SKM-1 treated with dmso at 0.1 percent for 144 hours (cell line): ENCODE results near the gene LLGL2.
A peak's percentile ranks its signal among the peaks of the same experiment; 100 is the strongest.
"Not testable (repeated sequence)": the region's sequence is repeated elsewhere in the genome, so short reads cannot be mapped to it uniquely, and the experiment has no call there.

Experiments
- DNase-seq: peaks from one replicate; lab custom pipeline; 2025; ENCODE audit not compliant: unreplicated experiment; lab: John Stamatoyannopoulos, UW

LLGL2 gene

GRCh38 chr17:75568412-75569255, 43.1 kb downstream of the LLGL2 start:
- DNase-seq = no peak

GRCh38 chr17:75570034-75570676, 44.7 kb downstream of the LLGL2 start:
- no peak for DNase-seq

DNA sequence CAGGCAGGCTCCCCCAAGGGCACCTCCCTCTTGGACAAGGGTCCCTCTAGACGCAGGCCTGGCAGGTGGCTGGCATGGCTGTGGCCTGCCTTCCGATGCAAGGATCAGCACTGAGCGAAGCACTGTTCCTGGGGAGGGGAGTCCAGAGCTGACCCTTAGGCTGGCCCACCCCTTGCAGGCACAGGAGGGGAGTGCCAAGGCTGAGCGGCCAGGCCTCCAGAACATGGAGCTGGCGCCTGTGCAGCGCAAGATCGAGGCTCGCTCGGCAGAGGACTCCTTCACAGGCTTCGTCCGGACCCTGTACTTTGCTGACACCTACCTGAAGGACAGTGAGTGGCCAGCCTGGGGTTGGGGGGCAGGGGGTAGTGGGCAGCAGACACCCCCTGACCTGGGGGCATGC, 45.3 kb downstream of the LLGL2 start:
- no peak for DNase-seq

GRCh38 chr17:75571197-75571884, 45.8 kb downstream of the LLGL2 start:
- peak; percentile 96 for DNase-seq

DNA sequence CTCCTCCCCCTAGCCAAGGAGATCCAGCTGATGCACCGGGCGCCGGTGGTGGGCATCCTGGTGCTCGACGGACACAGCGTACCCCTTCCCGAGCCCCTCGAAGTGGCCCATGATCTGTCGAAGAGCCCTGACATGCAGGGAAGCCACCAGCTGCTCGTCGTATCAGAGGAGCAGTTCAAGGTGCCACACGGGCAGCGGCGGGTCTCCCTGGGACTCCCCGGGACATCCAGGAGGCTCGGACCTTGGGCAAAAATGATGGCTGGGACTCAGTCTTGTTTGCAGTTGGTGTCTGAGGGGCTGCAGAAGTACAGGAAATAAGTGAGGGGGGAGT, 46.4 kb downstream of the LLGL2 start:
- no peak for DNase-seq

DNA sequence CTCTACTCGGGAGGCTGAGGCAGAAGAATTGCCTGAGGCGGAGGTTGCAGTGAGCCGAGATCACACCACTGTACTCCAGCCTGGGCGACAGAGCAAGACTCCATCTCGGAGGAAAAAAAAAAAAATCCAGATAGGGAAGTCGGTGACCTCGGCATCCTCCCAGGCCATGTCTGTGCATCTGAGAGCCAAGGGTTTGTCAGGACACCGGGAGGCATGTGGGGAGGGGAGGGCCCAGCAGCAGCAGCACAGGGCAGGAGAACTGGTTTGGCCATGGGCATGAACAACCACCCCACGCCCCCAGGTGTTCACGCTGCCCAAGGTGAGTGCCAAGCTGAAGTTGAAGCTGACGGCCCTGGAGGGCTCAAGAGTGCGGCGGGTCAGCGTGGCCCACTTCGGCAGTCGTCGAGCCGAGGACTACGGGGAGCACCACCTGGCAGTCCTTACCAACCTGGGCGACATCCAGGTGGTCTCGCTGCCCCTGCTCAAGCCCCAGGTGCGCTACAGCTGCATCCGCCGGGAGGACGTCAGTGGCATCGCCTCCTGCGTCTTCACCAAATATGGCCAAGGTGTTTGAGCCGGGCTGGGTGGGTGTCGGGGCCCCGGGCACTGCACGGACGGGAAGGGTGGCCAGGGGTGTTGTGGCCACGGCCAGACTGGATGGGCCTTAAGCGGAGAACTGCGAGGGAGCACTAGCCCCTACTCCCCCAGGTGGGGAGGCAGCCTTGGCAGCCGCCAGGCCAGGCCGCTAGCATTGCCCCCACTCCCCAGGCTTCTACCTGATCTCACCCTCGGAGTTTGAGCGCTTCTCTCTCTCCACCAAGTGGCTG, 47.4 kb downstream of the LLGL2 start:
- no peak for DNase-seq

DNA sequence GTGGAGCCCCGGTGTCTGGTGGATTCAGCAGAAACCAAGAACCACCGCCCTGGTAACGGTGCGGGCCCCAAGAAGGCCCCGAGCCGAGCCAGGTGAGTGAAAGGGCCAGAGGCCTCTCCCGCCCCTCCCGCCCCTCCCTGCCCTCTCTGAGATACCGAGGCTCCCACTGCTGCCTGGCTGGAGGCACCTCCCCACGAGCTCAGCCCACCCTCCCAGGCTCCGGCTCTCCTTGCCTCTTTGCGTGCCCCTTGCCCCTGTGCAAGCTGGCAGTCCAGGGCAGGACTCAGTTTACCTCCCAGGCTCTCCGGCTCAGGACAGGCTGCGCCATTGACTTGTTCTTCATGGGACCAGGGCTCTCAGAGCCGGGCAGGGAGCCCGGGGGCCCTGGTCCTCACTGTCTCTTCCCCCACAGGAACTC, 48.1 kb downstream of the LLGL2 start:
- DNase-seq = no peak

- no peak for DNase-seq
Observed at GRCh38 chr17:75573994-75574393, 48.5 kb downstream of the LLGL2 start.

DNA sequence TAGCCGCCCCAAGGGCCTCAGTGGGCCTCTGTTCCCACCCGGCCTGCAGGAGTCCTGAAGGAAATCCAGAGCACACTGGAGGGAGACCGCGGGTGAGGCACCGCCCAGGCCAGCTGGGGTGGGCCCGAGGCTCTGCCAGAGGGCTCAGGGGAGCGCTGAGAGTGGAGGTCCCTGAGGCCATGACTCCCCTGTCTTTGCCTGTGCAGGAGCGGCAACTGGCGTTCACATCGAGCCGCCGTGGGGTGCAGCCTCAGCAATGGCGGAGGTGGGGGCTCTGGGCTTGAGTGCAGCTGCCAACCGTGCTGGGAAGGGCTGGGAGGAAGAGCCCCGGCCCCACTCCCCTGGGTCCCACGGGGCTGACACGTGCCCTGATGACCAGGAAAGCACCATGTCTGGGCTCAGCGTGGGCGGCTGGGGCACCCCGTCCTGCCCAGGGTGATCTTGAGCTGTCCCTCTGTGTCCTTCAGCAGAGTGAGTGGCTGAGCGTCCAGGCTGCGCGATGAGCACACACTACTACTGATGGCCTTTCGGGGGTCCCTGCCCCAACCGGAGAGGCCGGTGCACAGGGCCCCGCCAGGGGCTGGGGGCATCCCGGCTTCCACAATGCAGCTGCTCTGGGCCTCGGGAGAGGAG, 49.0 kb downstream of the LLGL2 start:
- DNase-seq = no peak

DNA sequence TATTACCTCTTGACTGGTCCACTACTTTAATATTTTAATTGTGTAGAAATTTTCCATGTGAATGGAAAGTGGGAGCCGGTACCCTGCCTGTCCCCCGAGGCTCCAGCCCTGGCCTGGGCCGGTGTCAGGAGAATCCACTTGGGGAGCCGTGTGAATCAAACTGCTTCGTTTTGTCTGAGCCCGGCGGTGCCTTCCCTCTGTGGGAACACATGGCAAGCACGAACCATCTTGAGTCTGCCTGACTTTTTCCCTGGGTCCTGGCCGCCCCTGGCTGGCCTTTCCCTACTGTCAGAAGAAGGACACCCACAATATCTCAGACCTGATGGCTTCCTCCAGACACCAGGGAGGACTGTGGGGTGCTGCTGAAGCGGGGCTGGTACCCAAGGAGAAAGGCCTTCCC, 49.7 kb downstream of the LLGL2 start:
- no peak for DNase-seq

GRCh38 chr17:75575728-75576127, 50.2 kb downstream of the LLGL2 start:
- DNase-seq = no peak

DNA sequence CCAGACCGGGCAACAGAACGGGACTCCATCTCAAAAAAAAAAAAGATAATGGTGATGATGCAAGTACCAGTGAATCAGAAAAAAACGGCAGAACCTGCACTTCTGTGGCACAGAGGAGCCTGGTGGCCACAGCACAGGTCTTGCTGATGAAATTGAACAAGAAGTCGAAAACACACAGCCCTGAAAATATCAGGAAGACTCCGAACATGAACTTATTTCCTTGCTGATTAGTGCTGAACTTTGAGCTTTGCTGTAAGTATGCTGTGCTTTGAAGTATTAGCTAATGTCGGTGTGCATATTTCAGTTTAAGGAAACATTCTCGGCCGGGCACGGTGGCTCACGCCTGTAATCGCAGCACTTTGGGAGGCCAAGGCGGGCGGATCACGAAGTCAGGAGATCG, 51.2 kb downstream of the LLGL2 start:
- DNase-seq = no peak

DNA sequence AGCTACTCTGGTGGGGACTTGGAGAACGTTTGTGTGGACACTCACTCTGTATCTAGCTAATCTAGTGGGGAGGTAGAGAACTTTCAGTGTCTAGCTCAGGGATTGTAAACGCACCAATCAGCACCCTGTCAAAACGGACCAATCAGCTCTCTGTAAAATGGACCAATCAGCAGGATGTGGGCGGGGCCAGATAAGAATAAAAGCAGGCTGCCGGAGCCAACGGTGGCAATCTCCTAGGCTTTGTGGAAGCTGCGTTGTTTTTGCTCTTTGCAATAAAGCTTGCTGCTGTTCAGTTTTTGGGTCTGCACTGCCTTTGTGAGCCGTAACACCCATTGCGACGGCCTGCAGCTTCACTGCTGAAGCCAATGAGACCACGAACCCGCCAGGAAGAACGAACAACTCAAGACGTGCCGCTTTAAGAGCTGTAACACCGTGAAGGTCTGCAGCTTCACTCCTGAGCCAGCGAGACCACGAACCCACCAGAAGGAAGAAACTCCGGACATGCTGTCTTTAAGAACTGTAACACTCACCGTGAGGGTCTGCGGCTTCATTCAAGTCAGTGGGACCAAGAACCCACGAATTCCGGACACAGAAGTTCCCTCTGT, 55.7 kb downstream of the LLGL2 start:
- not testable (repeated sequence) for DNase-seq

DNA sequence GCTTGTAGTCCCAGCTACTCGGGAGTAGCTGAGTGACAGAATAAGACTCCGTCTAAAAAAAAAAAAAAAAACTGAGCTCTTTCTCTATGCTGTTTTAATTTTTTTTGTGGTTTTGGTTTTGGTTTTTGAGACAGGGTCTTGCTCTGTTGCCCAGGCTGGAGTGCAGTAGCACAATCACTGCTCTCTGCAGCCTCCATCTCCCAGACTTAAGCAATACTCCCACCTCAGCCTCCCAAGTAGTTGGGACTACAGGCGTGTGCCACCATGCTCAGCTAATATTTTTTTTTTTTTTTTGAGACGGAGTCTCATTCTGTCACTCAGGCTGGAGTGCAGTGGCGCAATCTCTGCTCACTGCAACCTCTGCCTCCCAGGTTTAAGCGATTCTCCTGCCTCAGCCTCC, 57.7 kb downstream of the LLGL2 start:
- not testable (repeated sequence) for DNase-seq

GRCh38 chr17:75584849-75585175, 59.3 kb downstream of the LLGL2 start:
- DNase-seq = no peak

GRCh38 chr17:75587675-75588595, 62.4 kb downstream of the LLGL2 start, which contains the start of gene MYO15B:
Gene MYO15B (plus strand): TSS chr17:75587800. CDS start chr17:75588058, 258 bp downstream.
- peak; percentile 50 for DNase-seq

DNA sequence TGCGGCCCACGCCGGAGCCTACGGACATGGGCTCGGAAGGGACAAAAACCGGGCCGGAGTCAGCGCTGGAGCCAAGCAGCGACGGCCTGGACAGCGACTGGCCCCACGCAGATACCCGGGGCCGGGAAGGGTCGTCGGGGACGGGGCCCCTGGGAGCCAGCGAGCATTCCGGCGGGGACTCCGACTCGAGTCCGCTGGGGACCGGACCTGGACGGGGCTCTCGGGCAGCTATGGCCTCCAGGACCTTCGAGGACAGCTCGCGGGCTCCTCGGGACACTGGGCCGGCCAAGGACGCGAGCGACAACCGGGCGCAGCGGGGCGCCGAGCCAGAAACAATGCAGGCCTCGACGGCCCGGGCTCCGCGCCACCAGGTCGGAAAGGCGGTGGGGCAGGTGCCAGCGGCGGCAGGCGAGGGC, 63.1 kb downstream of the LLGL2 start:
- DNase-seq = no peak

GRCh38 chr17:75589012-75589918, 63.8 kb downstream of the LLGL2 start:
- DNase-seq = peak; percentile 86
